Measurements from ENCODE around the gene TUG1. TPM values are rescaled to one million over a fixed set of nuclear protein-coding genes. Genes with fewer than 3 reads are reported as not detected.

Gene TUG1
- total and polyA plus RNA-seq, 5 experiments from 2014 or later: 19.0 to 170 (median 27.2) TPM

- Mint-ChIP-seq H3K4me1 (no peaks in the 10 kb centered on the region), H3K4me3 (no peak overlapping the region), H3K36me3 (peaks cover 0 to 2% (median 0%) of the 10 kb centered on the region in 3 donors), H3K27ac (no peak overlapping the region), H3K27me3 (peaks cover 0 to 3% (median 0%) of the 10 kb centered on the region in 5 donors), H3K9me3 (no peaks in the 10 kb centered on the region)
- ATAC-seq (no peak), DNase-seq (no peak)
- POLR2A ChIA-PET: no interaction called here
These were observed 50.3 kb downstream of the TUG1 start for GRCh38 chr22:31019191-31019930.

- ATAC-seq (no peak), DNase-seq (no peak)
- POLR2A ChIA-PET: no interaction called here
- Mint-ChIP-seq H3K36me3 (peaks cover 0 to 2% (median 0%) of the 10 kb centered on the region in 3 donors), H3K4me3 (no peak overlapping the region), H3K4me1 (no peaks in the 10 kb centered on the region), H3K27me3 (peaks cover 0 to 2% (median 0%) of the 10 kb centered on the region in 5 donors), H3K9me3 (no peaks in the 10 kb centered on the region), H3K27ac (no peak overlapping the region)
These were observed 51.3 kb downstream of the TUG1 start for GRCh38 chr22:31020334-31020733.

- Mint-ChIP-seq H3K27me3 (no peaks in the 10 kb centered on the region), H3K36me3 (peaks cover 0 to 2% (median 0%) of the 10 kb centered on the region in 3 donors), H3K9me3 (no peaks in the 10 kb centered on the region), H3K4me3 (no peak overlapping the region), H3K27ac (no peak overlapping the region), H3K4me1 (no peaks in the 10 kb centered on the region)
- POLR2A ChIA-PET: no interaction called here
- ATAC-seq (no peak), DNase-seq (no peak)
These were observed 53.5 kb downstream of the TUG1 start for GRCh38 chr22:31022516-31022915.

Other genes starting within 250 kb of the TUG1 start
- gene MORC2, start 491 bp upstream of the TUG1 start, total RNA-seq: 10 to 100 TPM; 49.7 to 51.2 TPM
- 10 to 100 TPM in 1 of 3 donors, 1 to 10 TPM in 2; 6.1 to 22.3 (median 8.0) TPM for gene MORC2, start 491 bp upstream of the TUG1 start, polyA plus RNA-seq
- 1 to 10 TPM; 2.2 to 4.5 TPM for gene SMTN, start 112.1 kb downstream of the TUG1 start, total RNA-seq
- gene SMTN, start 112.1 kb downstream of the TUG1 start, polyA plus RNA-seq: 1 to 10 TPM in 2 of 3 donors, not detected in 1; 1.1 to 1.8 TPM
- gene SELENOM, start 138.3 kb downstream of the TUG1 start, total RNA-seq: 10 to 100 TPM; 74.9 to 77.8 TPM
- gene SELENOM, start 138.3 kb downstream of the TUG1 start, polyA plus RNA-seq: 100 to 1,000 TPM; 114 to 142 (median 134) TPM
- under 1 TPM; 0.33 to 0.47 TPM for gene INPP5J, start 153.7 kb downstream of the TUG1 start, total RNA-seq
- not detected for gene INPP5J, start 153.7 kb downstream of the TUG1 start, polyA plus RNA-seq
- not detected for gene PLA2G3, start 171.2 kb downstream of the TUG1 start, total RNA-seq
- gene PLA2G3, start 171.2 kb downstream of the TUG1 start, polyA plus RNA-seq: not detected
- gene RNF185, start 190.9 kb downstream of the TUG1 start, total RNA-seq: 10 to 100 TPM; 21.0 to 21.8 TPM
- 10 to 100 TPM; 14.5 to 21.9 (median 17.5) TPM for gene RNF185, start 190.9 kb downstream of the TUG1 start, polyA plus RNA-seq
- gene LIMK2, start 243.0 kb downstream of the TUG1 start, total RNA-seq: 10 to 100 TPM; 20.7 to 26.5 TPM
- 10 to 100 TPM in 2 of 3 donors, 1 to 10 TPM in 1; 7.4 to 21.0 (median 12.7) TPM for gene LIMK2, start 243.0 kb downstream of the TUG1 start, polyA plus RNA-seq

All from naive thymus-derived CD8-positive, alpha-beta T cell (primary cell).